WTC11 (cell line): ENCODE measurements around the gene CFAP251. TPM values are rescaled to one million over a fixed set of nuclear protein-coding genes. Genes with fewer than 3 reads are reported as not detected.

ENCODE experiments used
- ATAC-seq: fragments of 200-7000 bp; cut with Tn5 transposase; 2 replicates; pipeline ENCODE4 v1.10.0; 2021; ENCODE audit warnings: mild to moderate bottlenecking, moderate library complexity
- CTCF ChIA-PET: fragments of 300-600 bp; sonication (Branson Sonifier 250); formaldehyde crosslinking; loops from one replicate; lab custom pipeline; 2021; ENCODE audit warnings: antibody characterized with exemption; lab: Charles Lee
- POLR2A ChIA-PET: fragments of 350-600 bp; sonication (Branson Sonifier 250); formaldehyde crosslinking; loops from one replicate; lab custom pipeline; 2021; ENCODE audit warnings: antibody characterized with exemption; lab: Charles Lee
- DNase-seq: peaks from one replicate; pipeline ENCODE4 v3.0.0; 2021; ENCODE audit warnings: low spot score
- H3K27ac Mint-ChIP-seq: 2 replicates; pipeline ENCODE4 v1.8.0; 2021; ENCODE audit warnings: mixed read lengths
- H3K27me3 Mint-ChIP-seq: 2 replicates; pipeline ENCODE4 v1.8.0; 2021; ENCODE audit warnings: low read depth, mild to moderate bottlenecking, moderate library complexity, mixed read lengths
- H3K36me3 Mint-ChIP-seq: 2 replicates; pipeline ENCODE4 v1.8.0; 2021; ENCODE audit warnings: mixed read lengths
- H3K4me1 Mint-ChIP-seq: 2 replicates; pipeline ENCODE4 v1.8.0; 2022; ENCODE audit warnings: mixed read lengths
- H3K4me3 Mint-ChIP-seq: 2 replicates; pipeline ENCODE4 v1.8.0; 2021; ENCODE audit warnings: mild to moderate bottlenecking, moderate library complexity, mixed read lengths
- H3K9me3 Mint-ChIP-seq: 2 replicates; pipeline ENCODE4 v1.8.0; 2021; ENCODE audit warnings: mixed read lengths
- CBFB ChIP-seq: sonication (generic); formaldehyde crosslinking; IDR thresholded peaks from 2 replicates; pipeline ENCODE4 v1.8.1; 2022; ENCODE audit warnings: mild to moderate bottlenecking, low read depth, missing genetic modification reagents
- CTCF ChIP-seq: fragments of 200-600 bp; IDR thresholded peaks from 2 replicates; pipeline ENCODE4 v1.8.0; 2022; ENCODE audit warnings: antibody characterized with exemption
- E2F4 ChIP-seq: sonication (generic); formaldehyde crosslinking; IDR thresholded peaks from 2 replicates; pipeline ENCODE4 v1.8.1; 2022; ENCODE audit warnings: low read depth, mild to moderate bottlenecking, moderate library complexity, missing genetic modification reagents, borderline replicate concordance
- FOXK1 ChIP-seq: sonication (generic); formaldehyde crosslinking; IDR thresholded peaks from 2 replicates; pipeline ENCODE4 v1.8.0; 2022; ENCODE audit warnings: mild to moderate bottlenecking, moderate library complexity, missing genetic modification reagents
- GRHL2 ChIP-seq: fragments of 250-450 bp; sonication (Bioruptor Pico); IDR thresholded peaks from 2 replicates; pipeline ENCODE4 v1.8.0; 2022; ENCODE audit warnings: mild to moderate bottlenecking, moderate library complexity; ENCODE audit not compliant: insufficient replicate concordance, severe bottlenecking
- NFATC4 ChIP-seq: fragments of 250-450 bp; sonication (Bioruptor Pico); IDR thresholded peaks from 2 replicates; pipeline ENCODE4 v1.9.0; 2021; ENCODE audit warnings: mild to moderate bottlenecking
- NR2C2 ChIP-seq: sonication (generic); formaldehyde crosslinking; IDR thresholded peaks from 2 replicates; pipeline ENCODE4 v1.8.0; 2022; ENCODE audit warnings: mild to moderate bottlenecking, missing genetic modification reagents
- RORB ChIP-seq: fragments of 250-450 bp; sonication (Bioruptor Pico); IDR thresholded peaks from 2 replicates; pipeline ENCODE4 v1.9.0; 2021; ENCODE audit warnings: mild to moderate bottlenecking
- SOX15 ChIP-seq: fragments of 250-450 bp; sonication (Bioruptor Pico); IDR thresholded peaks from 2 replicates; pipeline ENCODE4 v1.9.0; 2021; ENCODE audit warnings: mild to moderate bottlenecking
- ZNF138 ChIP-seq: sonication (generic); formaldehyde crosslinking; conservative IDR thresholded peaks from 2 replicates; pipeline ENCODE4 v1.8.1; 2022; ENCODE audit warnings: mild to moderate bottlenecking, moderate library complexity, missing genetic modification reagents
- ZNF423 ChIP-seq: fragments of 250-450 bp; sonication (Bioruptor Pico); IDR thresholded peaks from 2 replicates; pipeline ENCODE4 v2.1.2; 2022; ENCODE audit warnings: mild to moderate bottlenecking, moderate library complexity
- total RNA-seq: library from RNA; stranded (reverse); gene quantifications from 3 replicates; pipeline ENCODE4 v1.2.3, GENCODE V29; 2021
- TF ChIP-seq, protein P1 (sequence below): fragments of 250-450 bp; sonication (Bioruptor Pico); IDR thresholded peaks from 2 replicates; pipeline ENCODE4 v1.9.0; 2021; ENCODE audit warnings: moderate library complexity, mild to moderate bottlenecking, inconsistent platforms, borderline replicate concordance
- TF ChIP-seq, protein P2 (sequence below): sonication (generic); formaldehyde crosslinking; IDR thresholded peaks from 2 replicates; pipeline ENCODE4 v1.8.0; 2023; ENCODE audit warnings: mild to moderate bottlenecking, missing genetic modification reagents
- TF ChIP-seq, protein P3 (sequence below): fragments of 250-450 bp; sonication (Bioruptor Pico); IDR thresholded peaks from 2 replicates; pipeline ENCODE4 v1.8.0; 2021; ENCODE audit warnings: mild to moderate bottlenecking
- TF ChIP-seq, protein P4 (sequence below): sonication (generic); formaldehyde crosslinking; IDR thresholded peaks from 2 replicates; pipeline ENCODE4 v1.8.0; 2022; ENCODE audit warnings: mild to moderate bottlenecking, missing genetic modification reagents
- TF ChIP-seq, protein P5 (sequence below): fragments of 250-450 bp; sonication (Bioruptor Pico); IDR thresholded peaks from 2 replicates; pipeline ENCODE4 v1.9.0; 2021; ENCODE audit warnings: mild to moderate bottlenecking

CFAP251 gene
- total RNA-seq, 1 experiment from 2014 or later = 3.1 TPM

DNA sequence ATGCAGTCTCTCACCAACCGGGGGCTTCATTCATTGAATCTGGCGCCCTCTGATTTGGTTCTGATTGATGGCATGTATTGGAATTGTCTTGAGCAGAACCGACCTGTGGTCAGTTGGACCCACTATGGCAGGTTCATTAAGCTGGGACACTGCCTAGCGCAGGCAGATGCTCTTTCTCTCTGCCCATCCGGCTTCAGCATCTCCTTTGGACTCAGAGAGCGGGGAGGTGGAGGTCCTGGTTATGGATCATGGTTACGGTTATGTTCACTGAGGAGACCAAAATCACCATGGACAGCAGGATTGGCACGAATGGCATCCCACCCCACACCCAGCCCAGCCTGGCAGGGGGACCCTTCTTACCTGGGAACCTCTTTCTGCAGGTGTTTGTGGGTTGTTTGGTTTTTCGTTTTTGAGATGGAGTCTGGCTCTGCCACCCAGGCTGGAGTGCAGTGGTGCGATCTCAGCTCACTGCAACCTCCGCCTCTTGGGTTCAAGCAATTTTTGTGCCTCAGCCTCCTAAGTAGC is 86.9 kb downstream of the CFAP251 start:
- no peaks in the 10 kb centered on the region for H3K36me3 Mint-ChIP-seq
- no peak overlapping the region for H3K4me3 Mint-ChIP-seq
- H3K27ac Mint-ChIP-seq = no peak overlapping the region
- H3K27me3 Mint-ChIP-seq = no peaks in the 10 kb centered on the region
- CTCF ChIA-PET = interaction anchor here (0.6 to 1.0 kb wide), 2 partner anchors 87 to 511 kb away, joined by 3 to 4 read pairs; partner anchors contain the start of gene CFAP251
- TF ChIP-seq NFATC4 (CRISPR knock-in tag) (no peak), NR2C2 (CRISPR knock-in tag) (no peak), FOXK1 (CRISPR knock-in tag) (no peak), ZNF138 (CRISPR knock-in tag) (no peak), CBFB (CRISPR knock-in tag) (no peak), RORB (CRISPR knock-in tag) (no peak), E2F4 (CRISPR knock-in tag) (no peak), ZNF423 (CRISPR knock-in tag) (no peak), GRHL2 (no peak), SOX15 (CRISPR knock-in tag) (no peak), CTCF (no peak)
- TF ChIP-seq, protein P1, sequence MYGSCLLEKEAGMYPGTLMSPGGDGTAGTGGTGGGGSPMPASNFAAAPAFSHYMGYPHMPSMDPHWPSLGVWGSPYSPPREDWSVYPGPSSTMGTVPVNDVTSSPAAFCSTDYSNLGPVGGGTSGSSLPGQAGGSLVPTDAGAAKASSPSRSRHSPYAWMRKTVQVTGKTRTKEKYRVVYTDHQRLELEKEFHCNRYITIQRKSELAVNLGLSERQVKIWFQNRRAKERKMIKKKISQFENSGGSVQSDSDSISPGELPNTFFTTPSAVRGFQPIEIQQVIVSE (CRISPR knock-in tag) = no peak
- TF ChIP-seq, protein P2, sequence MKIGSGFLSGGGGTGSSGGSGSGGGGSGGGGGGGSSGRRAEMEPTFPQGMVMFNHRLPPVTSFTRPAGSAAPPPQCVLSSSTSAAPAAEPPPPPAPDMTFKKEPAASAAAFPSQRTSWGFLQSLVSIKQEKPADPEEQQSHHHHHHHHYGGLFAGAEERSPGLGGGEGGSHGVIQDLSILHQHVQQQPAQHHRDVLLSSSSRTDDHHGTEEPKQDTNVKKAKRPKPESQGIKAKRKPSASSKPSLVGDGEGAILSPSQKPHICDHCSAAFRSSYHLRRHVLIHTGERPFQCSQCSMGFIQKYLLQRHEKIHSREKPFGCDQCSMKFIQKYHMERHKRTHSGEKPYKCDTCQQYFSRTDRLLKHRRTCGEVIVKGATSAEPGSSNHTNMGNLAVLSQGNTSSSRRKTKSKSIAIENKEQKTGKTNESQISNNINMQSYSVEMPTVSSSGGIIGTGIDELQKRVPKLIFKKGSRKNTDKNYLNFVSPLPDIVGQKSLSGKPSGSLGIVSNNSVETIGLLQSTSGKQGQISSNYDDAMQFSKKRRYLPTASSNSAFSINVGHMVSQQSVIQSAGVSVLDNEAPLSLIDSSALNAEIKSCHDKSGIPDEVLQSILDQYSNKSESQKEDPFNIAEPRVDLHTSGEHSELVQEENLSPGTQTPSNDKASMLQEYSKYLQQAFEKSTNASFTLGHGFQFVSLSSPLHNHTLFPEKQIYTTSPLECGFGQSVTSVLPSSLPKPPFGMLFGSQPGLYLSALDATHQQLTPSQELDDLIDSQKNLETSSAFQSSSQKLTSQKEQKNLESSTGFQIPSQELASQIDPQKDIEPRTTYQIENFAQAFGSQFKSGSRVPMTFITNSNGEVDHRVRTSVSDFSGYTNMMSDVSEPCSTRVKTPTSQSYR = no peak
- TF ChIP-seq, protein P3, sequence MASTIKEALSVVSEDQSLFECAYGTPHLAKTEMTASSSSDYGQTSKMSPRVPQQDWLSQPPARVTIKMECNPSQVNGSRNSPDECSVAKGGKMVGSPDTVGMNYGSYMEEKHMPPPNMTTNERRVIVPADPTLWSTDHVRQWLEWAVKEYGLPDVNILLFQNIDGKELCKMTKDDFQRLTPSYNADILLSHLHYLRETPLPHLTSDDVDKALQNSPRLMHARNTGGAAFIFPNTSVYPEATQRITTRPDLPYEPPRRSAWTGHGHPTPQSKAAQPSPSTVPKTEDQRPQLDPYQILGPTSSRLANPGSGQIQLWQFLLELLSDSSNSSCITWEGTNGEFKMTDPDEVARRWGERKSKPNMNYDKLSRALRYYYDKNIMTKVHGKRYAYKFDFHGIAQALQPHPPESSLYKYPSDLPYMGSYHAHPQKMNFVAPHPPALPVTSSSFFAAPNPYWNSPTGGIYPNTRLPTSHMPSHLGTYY (CRISPR knock-in tag) = no peak
- TF ChIP-seq, protein P4, sequence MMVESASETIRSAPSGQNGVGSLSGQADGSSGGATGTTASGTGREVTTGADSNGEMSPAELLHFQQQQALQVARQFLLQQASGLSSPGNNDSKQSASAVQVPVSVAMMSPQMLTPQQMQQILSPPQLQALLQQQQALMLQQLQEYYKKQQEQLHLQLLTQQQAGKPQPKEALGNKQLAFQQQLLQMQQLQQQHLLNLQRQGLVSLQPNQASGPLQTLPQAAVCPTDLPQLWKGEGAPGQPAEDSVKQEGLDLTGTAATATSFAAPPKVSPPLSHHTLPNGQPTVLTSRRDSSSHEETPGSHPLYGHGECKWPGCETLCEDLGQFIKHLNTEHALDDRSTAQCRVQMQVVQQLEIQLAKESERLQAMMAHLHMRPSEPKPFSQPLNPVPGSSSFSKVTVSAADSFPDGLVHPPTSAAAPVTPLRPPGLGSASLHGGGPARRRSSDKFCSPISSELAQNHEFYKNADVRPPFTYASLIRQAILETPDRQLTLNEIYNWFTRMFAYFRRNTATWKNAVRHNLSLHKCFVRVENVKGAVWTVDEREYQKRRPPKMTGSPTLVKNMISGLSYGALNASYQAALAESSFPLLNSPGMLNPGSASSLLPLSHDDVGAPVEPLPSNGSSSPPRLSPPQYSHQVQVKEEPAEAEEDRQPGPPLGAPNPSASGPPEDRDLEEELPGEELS (CRISPR knock-in tag) = no peak
- TF ChIP-seq, protein P5, sequence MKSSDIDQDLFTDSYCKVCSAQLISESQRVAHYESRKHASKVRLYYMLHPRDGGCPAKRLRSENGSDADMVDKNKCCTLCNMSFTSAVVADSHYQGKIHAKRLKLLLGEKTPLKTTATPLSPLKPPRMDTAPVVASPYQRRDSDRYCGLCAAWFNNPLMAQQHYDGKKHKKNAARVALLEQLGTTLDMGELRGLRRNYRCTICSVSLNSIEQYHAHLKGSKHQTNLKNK (CRISPR knock-in tag) = no peak
- TF ChIP-seq, all 79 proteins: peak for 0
- DNase-seq (no peak), ATAC-seq (no peak)
- POLR2A ChIA-PET = no interaction called here
- peaks cover 6% of the 10 kb centered on the region for H3K4me1 Mint-ChIP-seq
- no peaks in the 10 kb centered on the region for H3K9me3 Mint-ChIP-seq
